Caco-2 (cell line): ENCODE data around the gene RFLNA. TPM values are rescaled to one million over a fixed set of nuclear protein-coding genes. Genes with fewer than 3 reads are reported as not detected.

Source experiments
- BruUV-seq: library from RNA; stranded (reverse); fragments of 400-500 nt; replicated peaks from 2 replicates; lab custom pipeline; 2021; lab: Mats Ljungman, UMichigan
- CTCF ChIA-PET: fragments of 300-600 bp; sonication (Branson Sonifier 250); formaldehyde crosslinking; loops from one replicate; lab custom pipeline; 2022; ENCODE audit warnings: antibody characterized with exemption; lab: Charles Lee
- POLR2A ChIA-PET: fragments of 300-600 bp; sonication (Branson Sonifier 250); formaldehyde crosslinking; loops from one replicate; lab custom pipeline; 2022; ENCODE audit warnings: antibody characterized with exemption; lab: Charles Lee
- DNase-seq, 2 experiments: peaks; one replicate each; pipeline versions ENCODE4 v3.0.0 to v3.0.0-alpha.2; 2020 to 2022
- H3K27me3 ChIP-seq: replicated peaks from 2 replicates; pipeline ENCODE4 v1.6.0; 2011; ENCODE audit warnings: low read length; ENCODE audit not compliant: control insufficient read depth, insufficient read depth
- H3K36me3 ChIP-seq: 2 replicates; pipeline ENCODE4 v1.5.1; 2011; ENCODE audit warnings: low read length; ENCODE audit not compliant: control insufficient read depth, insufficient read depth
- H3K4me1 ChIP-seq: fragments of 250-450 bp; sonication (Bioruptor Pico); 2 replicates; pipeline ENCODE4 v1.5.1; 2020; ENCODE audit warnings: mild to moderate bottlenecking
- H3K4me3 ChIP-seq: 2 replicates; pipeline ENCODE4 v1.5.1; 2011; ENCODE audit warnings: low read depth, mild to moderate bottlenecking, control low read depth, low read length
- H3K9me3 ChIP-seq: fragments of 250-450 bp; sonication (Bioruptor Pico); 2 replicates; pipeline ENCODE4 v1.5.1; 2020; ENCODE audit warnings: mild to moderate bottlenecking, moderate library complexity
- H3K27ac Mint-ChIP-seq: one replicate; pipeline ENCODE4 v1.8.0; 2022; ENCODE audit warnings: mixed read lengths; ENCODE audit not compliant: unreplicated experiment
- H3K27me3 Mint-ChIP-seq: one replicate; pipeline ENCODE4 v1.8.0; 2022; ENCODE audit warnings: mixed read lengths; ENCODE audit not compliant: insufficient read depth, unreplicated experiment
- H3K36me3 Mint-ChIP-seq: one replicate; pipeline ENCODE4 v1.8.0; 2022; ENCODE audit warnings: mild to moderate bottlenecking, mixed read lengths; ENCODE audit not compliant: insufficient read depth, unreplicated experiment
- H3K4me1 Mint-ChIP-seq: one replicate; pipeline ENCODE4 v1.8.0; 2022; ENCODE audit warnings: low read depth, mixed read lengths; ENCODE audit not compliant: unreplicated experiment
- H3K4me3 Mint-ChIP-seq: one replicate; pipeline ENCODE4 v1.8.0; 2022; ENCODE audit warnings: mild to moderate bottlenecking, moderate library complexity, mixed read lengths; ENCODE audit not compliant: unreplicated experiment
- H3K9me3 Mint-ChIP-seq: one replicate; pipeline ENCODE4 v1.8.0; 2022; ENCODE audit warnings: mixed read lengths; ENCODE audit not compliant: unreplicated experiment
- intact Hi-C: fragments of 100-400 bp; cut with micrococcal nuclease; formaldehyde crosslinking; loops from one replicate; pipeline ENCODE4 v1.10.0; 2022; ENCODE audit not compliant: unreplicated experiment
- total RNA-seq: library from RNA; stranded (reverse); gene quantifications from 2 replicates; pipeline ENCODE4 v1.2.3, GENCODE V29; 2022
- TF ChIP-seq, protein P1 (sequence below), 2 experiments: fragments of 200-600 bp in 1 of 2; IDR thresholded peaks; 1 replicate in 1 of 2; 2 replicates in 1 of 2; pipeline versions ENCODE4 v1.5.1 to v1.8.0; 2011 to 2022; ENCODE audit warnings: antibody characterized with exemption in 1 of 2, control low read depth in 1 of 2, inconsistent platforms in 1 of 2, low read depth in 1 of 2, low read length in 1 of 2, mild to moderate bottlenecking in 1 of 2, moderate library complexity in 1 of 2; ENCODE audit not compliant: insufficient read depth in 1 of 2, severe bottlenecking in 1 of 2, unreplicated experiment in 1 of 2

The RFLNA gene
- total RNA-seq, 1 experiment from 2014 or later, result 15.4 TPM

DNA sequence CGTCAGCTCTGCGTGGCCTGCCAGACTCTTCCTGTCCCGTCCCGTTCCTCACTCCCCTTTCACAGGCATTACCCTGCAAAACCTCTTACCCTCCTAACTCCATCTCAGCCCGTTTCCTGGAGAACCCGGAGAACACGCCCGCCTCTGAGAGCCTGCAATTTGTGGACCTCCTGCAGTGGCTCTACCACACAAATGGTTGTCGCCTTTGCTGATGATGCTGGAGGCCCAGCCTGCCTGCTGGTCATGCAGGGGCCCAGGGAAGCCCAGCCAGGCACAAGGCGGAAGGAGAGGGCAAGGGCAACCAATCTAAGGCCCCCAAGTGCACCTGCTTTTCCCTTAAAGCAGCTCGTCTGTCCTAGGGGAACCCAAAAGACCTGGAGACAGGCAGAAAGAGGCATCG is 22.5 kb downstream of the RFLNA start:
- H3K4me1 Mint-ChIP-seq, result peaks cover 8% of the 10 kb centered on the region
- intact Hi-C loops, result no loop called here
- Histone ChIP-seq H3K36me3 (0 out of 2 replicates have a peak, but pooled peaks cover 2% of the 10 kb centered on the region), H3K4me1 (peaks cover 5% of the 10 kb centered on the region; the same call in 1 of the 2 replicates), H3K27me3 (no peaks in the 10 kb centered on the region), H3K4me3 (no peak overlapping the region), H3K9me3 (no peaks in the 10 kb centered on the region)
- POLR2A ChIA-PET, result no interaction called here
- H3K36me3 Mint-ChIP-seq, result peaks cover 40% of the 10 kb centered on the region
- no peaks in the 10 kb centered on the region for H3K9me3 Mint-ChIP-seq
- no TSS peak for BruUV-seq
- CTCF ChIA-PET, result interaction anchor here (2.2 kb wide), 1 partner anchor 264 kb away, joined by 7 read pairs; no protein-coding TSS in a partner anchor
- no peaks in the 10 kb centered on the region for H3K27me3 Mint-ChIP-seq
- H3K4me3 Mint-ChIP-seq, result no peak overlapping the region
- H3K27ac Mint-ChIP-seq, result no peak overlapping the region
- TF ChIP-seq, protein P1, sequence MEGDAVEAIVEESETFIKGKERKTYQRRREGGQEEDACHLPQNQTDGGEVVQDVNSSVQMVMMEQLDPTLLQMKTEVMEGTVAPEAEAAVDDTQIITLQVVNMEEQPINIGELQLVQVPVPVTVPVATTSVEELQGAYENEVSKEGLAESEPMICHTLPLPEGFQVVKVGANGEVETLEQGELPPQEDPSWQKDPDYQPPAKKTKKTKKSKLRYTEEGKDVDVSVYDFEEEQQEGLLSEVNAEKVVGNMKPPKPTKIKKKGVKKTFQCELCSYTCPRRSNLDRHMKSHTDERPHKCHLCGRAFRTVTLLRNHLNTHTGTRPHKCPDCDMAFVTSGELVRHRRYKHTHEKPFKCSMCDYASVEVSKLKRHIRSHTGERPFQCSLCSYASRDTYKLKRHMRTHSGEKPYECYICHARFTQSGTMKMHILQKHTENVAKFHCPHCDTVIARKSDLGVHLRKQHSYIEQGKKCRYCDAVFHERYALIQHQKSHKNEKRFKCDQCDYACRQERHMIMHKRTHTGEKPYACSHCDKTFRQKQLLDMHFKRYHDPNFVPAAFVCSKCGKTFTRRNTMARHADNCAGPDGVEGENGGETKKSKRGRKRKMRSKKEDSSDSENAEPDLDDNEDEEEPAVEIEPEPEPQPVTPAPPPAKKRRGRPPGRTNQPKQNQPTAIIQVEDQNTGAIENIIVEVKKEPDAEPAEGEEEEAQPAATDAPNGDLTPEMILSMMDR (IDR thresholded peaks at IDR 0.05; ENCODE audit: insufficient read depth in 1 of 2, low read depth in 1 of 2, low read length in 1 of 2, severe bottlenecking in 1 of 2, unreplicated experiment in 1 of 2), result no peak
- DNase-seq, result no peak

DNA sequence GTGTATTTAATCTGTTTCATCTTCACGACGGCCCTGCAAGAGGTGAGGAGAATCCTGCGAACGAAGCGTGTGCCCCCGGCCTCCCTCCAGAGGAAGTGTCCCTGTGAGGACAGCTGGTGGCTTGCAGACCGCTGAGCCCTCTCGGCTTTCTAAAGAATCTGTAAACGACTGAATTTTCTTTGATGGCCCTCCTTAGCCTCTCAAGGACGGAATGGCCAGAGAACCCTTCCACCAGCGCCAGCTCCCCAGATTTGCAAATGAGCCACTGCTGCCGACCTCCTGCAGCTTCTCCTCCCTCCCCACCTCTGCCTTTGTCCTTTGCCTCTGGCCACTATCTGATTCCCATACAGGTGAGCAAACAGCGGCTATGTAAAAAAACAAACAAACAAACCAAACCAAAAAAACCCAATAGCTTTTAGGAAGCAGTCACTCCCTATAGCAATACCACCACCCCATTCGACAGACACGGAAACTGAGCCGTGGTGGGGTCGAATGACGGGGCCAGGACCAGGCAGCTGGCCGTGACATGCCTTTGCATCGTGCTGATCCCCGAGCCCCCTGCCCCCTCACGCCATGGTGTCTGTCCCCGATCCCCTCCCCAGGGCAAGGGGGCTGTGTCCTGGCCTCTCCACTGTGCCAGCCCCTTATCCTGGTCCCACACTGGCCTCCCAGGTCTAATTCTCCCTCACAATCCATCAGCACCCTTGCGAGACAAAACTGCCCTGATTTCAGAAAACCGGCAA is 23.6 kb downstream of the RFLNA start:
- ChIA-PET CTCF (interaction anchor here (0.7 to 2.2 kb wide), 2 partner anchors 86 to 265 kb away, joined by 3 to 7 read pairs; no protein-coding TSS in a partner anchor), POLR2A (no interaction called here)
- H3K9me3 Mint-ChIP-seq, result no peaks in the 10 kb centered on the region
- Histone ChIP-seq H3K4me3 (no peak overlapping the region), H3K27me3 (no peaks in the 10 kb centered on the region), H3K36me3 (0 out of 2 replicates have a peak, but pooled peaks cover 2% of the 10 kb centered on the region), H3K4me1 (peaks cover 5% of the 10 kb centered on the region; the same call in 1 of the 2 replicates), H3K9me3 (no peaks in the 10 kb centered on the region)
- no peak for DNase-seq
- peaks cover 46% of the 10 kb centered on the region for H3K36me3 Mint-ChIP-seq
- intact Hi-C loops, result no loop called here
- peak overlapping the region; percentile 42 for H3K27ac Mint-ChIP-seq
- BruUV-seq, result no TSS peak
- peaks cover 8% of the 10 kb centered on the region for H3K4me1 Mint-ChIP-seq
- TF ChIP-seq, protein P1 (IDR thresholded peaks at IDR 0.05; ENCODE audit: insufficient read depth in 1 of 2, low read depth in 1 of 2, low read length in 1 of 2, severe bottlenecking in 1 of 2, unreplicated experiment in 1 of 2), result no peak
- H3K27me3 Mint-ChIP-seq, result no peaks in the 10 kb centered on the region
- no peak overlapping the region for H3K4me3 Mint-ChIP-seq

DNA sequence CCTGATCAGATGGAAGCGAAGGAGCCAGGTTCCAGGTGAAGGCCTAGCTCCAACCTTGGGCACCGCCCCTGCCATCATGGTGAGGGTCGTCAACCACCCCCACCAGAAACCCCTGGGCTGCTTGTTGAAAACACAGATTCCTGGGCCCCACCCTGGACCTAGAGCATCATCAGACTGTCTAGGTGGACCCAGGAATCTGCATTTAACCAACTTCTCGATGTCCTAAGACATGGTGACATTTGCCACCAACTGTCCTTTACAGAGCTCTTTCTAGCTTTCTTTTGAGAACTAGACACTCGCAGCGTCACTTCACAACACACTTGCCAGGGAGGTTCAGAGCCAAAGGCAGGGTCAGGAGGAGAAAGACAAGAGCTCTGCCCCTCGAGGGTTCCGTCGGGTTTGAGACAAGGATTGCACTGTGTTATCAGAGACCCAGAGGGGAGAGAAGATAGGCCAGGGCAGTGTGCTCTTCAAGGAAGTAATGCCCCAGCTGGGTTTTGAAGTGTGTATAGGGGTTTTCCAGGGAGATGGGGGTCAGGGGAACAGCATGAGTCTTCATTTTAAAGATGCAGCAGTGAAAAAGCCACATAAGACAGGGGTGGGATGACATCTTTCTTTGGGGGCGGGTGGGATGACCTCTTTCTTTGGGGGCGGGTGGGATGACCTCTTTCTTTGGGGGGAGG is 24.6 kb downstream of the RFLNA start:
- Mint-ChIP-seq H3K4me3 (no peak overlapping the region), H3K27ac (peak overlapping the region; percentile 42), H3K4me1 (peaks cover 8% of the 10 kb centered on the region), H3K27me3 (no peaks in the 10 kb centered on the region), H3K9me3 (no peaks in the 10 kb centered on the region), H3K36me3 (peaks cover 56% of the 10 kb centered on the region)
- Histone ChIP-seq H3K4me3 (no peak overlapping the region), H3K36me3 (peaks cover 2% of the 10 kb centered on the region; the same call in 1 of the 2 replicates), H3K9me3 (peaks cover 6% of the 10 kb centered on the region; the same call in 1 of the 2 replicates), H3K4me1 (peaks cover 5% of the 10 kb centered on the region; the same call in 1 of the 2 replicates), H3K27me3 (no peaks in the 10 kb centered on the region)
- ChIA-PET POLR2A (no interaction called here), CTCF (interaction anchor here (1.1 to 2.2 kb wide), 2 partner anchors 266 to 287 kb away, joined by 4 to 7 read pairs; no protein-coding TSS in a partner anchor)
- TF ChIP-seq, protein P1 (IDR thresholded peaks at IDR 0.05; ENCODE audit: insufficient read depth in 1 of 2, low read depth in 1 of 2, low read length in 1 of 2, severe bottlenecking in 1 of 2, unreplicated experiment in 1 of 2), result no peak
- intact Hi-C loops, result loop anchor here (10.0 kb wide), 1 partner anchor 455 kb away; no protein-coding TSS in a partner anchor
- no TSS peak for BruUV-seq
- no peak for DNase-seq
